ENCODE data around the gene DISP1.

DNA sequence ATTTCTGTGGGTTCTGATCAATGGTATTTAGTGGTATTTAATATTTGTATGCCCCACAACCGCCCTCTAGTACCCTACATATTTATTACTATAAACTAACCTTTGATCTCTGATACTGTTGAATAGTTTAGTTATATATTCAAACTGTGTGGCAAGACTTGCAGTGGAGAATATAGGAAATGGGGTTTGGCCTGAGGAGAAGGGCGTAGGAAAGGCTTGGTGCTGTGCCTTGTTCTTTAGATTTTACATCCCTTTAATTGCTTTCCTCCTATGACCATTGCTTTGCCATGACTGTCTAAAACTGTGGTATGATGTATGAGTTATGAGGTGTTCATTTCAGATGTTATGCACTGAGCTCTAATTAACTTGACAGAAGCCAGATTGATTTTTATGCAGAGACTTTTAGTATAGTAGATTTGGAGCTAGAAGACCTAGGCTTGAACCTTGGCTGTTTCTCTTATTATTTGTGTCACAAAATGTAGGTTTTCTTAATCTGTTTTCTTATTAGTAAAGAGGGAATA, 18.6 kb downstream of the DISP1 start:
- TF ChIP-seq, protein P1, sequence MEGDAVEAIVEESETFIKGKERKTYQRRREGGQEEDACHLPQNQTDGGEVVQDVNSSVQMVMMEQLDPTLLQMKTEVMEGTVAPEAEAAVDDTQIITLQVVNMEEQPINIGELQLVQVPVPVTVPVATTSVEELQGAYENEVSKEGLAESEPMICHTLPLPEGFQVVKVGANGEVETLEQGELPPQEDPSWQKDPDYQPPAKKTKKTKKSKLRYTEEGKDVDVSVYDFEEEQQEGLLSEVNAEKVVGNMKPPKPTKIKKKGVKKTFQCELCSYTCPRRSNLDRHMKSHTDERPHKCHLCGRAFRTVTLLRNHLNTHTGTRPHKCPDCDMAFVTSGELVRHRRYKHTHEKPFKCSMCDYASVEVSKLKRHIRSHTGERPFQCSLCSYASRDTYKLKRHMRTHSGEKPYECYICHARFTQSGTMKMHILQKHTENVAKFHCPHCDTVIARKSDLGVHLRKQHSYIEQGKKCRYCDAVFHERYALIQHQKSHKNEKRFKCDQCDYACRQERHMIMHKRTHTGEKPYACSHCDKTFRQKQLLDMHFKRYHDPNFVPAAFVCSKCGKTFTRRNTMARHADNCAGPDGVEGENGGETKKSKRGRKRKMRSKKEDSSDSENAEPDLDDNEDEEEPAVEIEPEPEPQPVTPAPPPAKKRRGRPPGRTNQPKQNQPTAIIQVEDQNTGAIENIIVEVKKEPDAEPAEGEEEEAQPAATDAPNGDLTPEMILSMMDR (IDR thresholded peaks at IDR 0.05) = no peak
- TF ChIP-seq ZFX (IDR thresholded peaks at IDR 0.05; ENCODE audit: borderline replicate concordance) = no peak

All from 22Rv1 (cell line).